B cell (primary cell): ENCODE results near the gene NES. TPM values are rescaled to one million over a fixed set of nuclear protein-coding genes. Genes with fewer than 3 reads are reported as not detected.

ENCODE experiments used
- ATAC-seq: fragments of 200-7000 bp; cut with Tn5 transposase; one replicate; pipeline ENCODE4 v1.10.0; 2021; ENCODE audit warnings: low read depth, mild to moderate bottlenecking, moderate number of reproducible peaks, moderate library complexity
- CTCF ChIA-PET: fragments of 350-600 bp; sonication (Branson Sonifier 250); formaldehyde crosslinking; loops from one replicate; lab custom pipeline; 2021; ENCODE audit warnings: antibody characterized with exemption, inconsistent platforms; lab: Charles Lee
- POLR2A ChIA-PET: fragments of 350-600 bp; sonication (Branson Sonifier 250); formaldehyde crosslinking; loops from one replicate; lab custom pipeline; 2021; ENCODE audit warnings: antibody characterized with exemption; lab: Charles Lee
- DNase-seq: peaks from one replicate; pipeline ENCODE4 v3.0.0; 2013
- H2AFZ ChIP-seq: 2 replicates; pipeline ENCODE4 v1.6.1; 2012; ENCODE audit warnings: mild to moderate bottlenecking, low read depth, low read length; ENCODE audit not compliant: insufficient read depth, poor library complexity, severe bottlenecking
- H3K27ac ChIP-seq, 2 donors: 1 replicate in 1 of 2; 2 replicates in 1 of 2; pipeline ENCODE4 v1.5.1; 2012 to 2013; ENCODE audit warnings: low read length in 2 of 2, mild to moderate bottlenecking in 2 of 2, moderate library complexity in 1 of 2
- H3K27me3 ChIP-seq, 4 experiments: fragments of 200-600 bp in 1 of 4; sonication (generic) in 1 of 4; replicated peaks in 1 of 4; 1 replicate in 2 of 4; 2 replicates in 2 of 4; pipeline versions ENCODE4 v1.6.1 to v1.7.0; 2013 to 2016; ENCODE audit warnings: low read length in 3 of 4, mild to moderate bottlenecking in 2 of 4, mixed read lengths in 1 of 4, moderate library complexity in 1 of 4; ENCODE audit not compliant: insufficient read depth in 4 of 4, control insufficient read depth in 3 of 4; ENCODE audit errors: control extremely low read depth in 1 of 4
- H3K36me3 ChIP-seq, 2 experiments: replicated peaks in 1 of 2; 1 replicate in 1 of 2; 2 replicates in 1 of 2; pipeline versions ENCODE4 v1.6.1 to v1.7.1; 2013; ENCODE audit warnings: low read length in 1 of 2; ENCODE audit not compliant: insufficient read depth in 2 of 2, control insufficient read depth in 1 of 2; ENCODE audit errors: control extremely low read depth in 1 of 2, extremely low read depth in 1 of 2
- H3K4me1 ChIP-seq, 2 donors: fragments of 200-600 bp in 1 of 2; sonication (generic) in 1 of 2; 1 replicate in 1 of 2; 2 replicates in 1 of 2; pipeline versions ENCODE4 v1.5.1 to v1.6.1; 2013 to 2017; ENCODE audit warnings: low read length in 2 of 2; ENCODE audit not compliant: control insufficient read depth in 2 of 2, insufficient read depth in 2 of 2
- H3K4me2 ChIP-seq: replicated peaks from 2 replicates; pipeline ENCODE3; 2012; ENCODE audit warnings: mild to moderate bottlenecking, low read depth, low read length; ENCODE audit not compliant: poor library complexity, severe bottlenecking
- H3K4me3 ChIP-seq, 5 experiments: fragments of 200-600 bp in 1 of 5; sonication (generic) in 1 of 5; 1 replicate in 3 of 5; 2 replicates in 2 of 5; pipeline versions ENCODE4 v1.5.1 to v1.7.0; 2011 to 2016; ENCODE audit warnings: low read length in 4 of 5, mild to moderate bottlenecking in 4 of 5, low read depth in 2 of 5, control low read depth in 1 of 5, moderate library complexity in 1 of 5; ENCODE audit not compliant: insufficient read depth in 1 of 5; ENCODE audit errors: control extremely low read depth in 1 of 5, extremely low read depth in 1 of 5
- H3K79me2 ChIP-seq: fragments of 200-600 bp; sonication (generic); one replicate; pipeline ENCODE4 v1.6.0; 2016; ENCODE audit warnings: low read length; ENCODE audit not compliant: control insufficient read depth, insufficient read depth
- H3K9ac ChIP-seq: fragments of 200-600 bp; sonication (generic); 2 replicates; pipeline ENCODE4 v1.6.1; 2017; ENCODE audit warnings: mild to moderate bottlenecking, low read length, moderate library complexity
- H3K9me3 ChIP-seq, 3 donors: one replicate each; pipeline versions ENCODE4 v1.6.1 to v1.7.1; 2013; ENCODE audit warnings: low read length in 2 of 3; ENCODE audit not compliant: control insufficient read depth in 2 of 3, insufficient read depth in 1 of 3; ENCODE audit errors: control extremely low read depth in 1 of 3
- H4K20me1 ChIP-seq: 2 replicates; pipeline ENCODE4 v1.6.0; 2012; ENCODE audit warnings: mild to moderate bottlenecking, low read length; ENCODE audit not compliant: insufficient read depth, control insufficient read depth, poor library complexity, severe bottlenecking
- H3K27ac Mint-ChIP-seq: one replicate; pipeline ENCODE4 v1.8.0; 2021; ENCODE audit warnings: mixed read lengths
- H3K27me3 Mint-ChIP-seq: one replicate; pipeline ENCODE4 v1.8.0; 2021; ENCODE audit warnings: mixed read lengths
- H3K4me1 Mint-ChIP-seq: one replicate; pipeline ENCODE4 v1.8.0; 2021; ENCODE audit warnings: mixed read lengths
- H3K4me3 Mint-ChIP-seq: one replicate; pipeline ENCODE4 v1.8.0; 2021; ENCODE audit warnings: mixed read lengths
- H3K9me3 Mint-ChIP-seq: one replicate; pipeline ENCODE4 v1.8.0; 2022; ENCODE audit warnings: mixed read lengths; ENCODE audit not compliant: insufficient read depth
- EZH2 ChIP-seq: IDR thresholded peaks from 2 replicates; pipeline ENCODE4 v1.6.1; 2012; ENCODE audit warnings: borderline replicate concordance, low read depth, mild to moderate bottlenecking, moderate library complexity, low read length; ENCODE audit not compliant: insufficient read depth, poor library complexity, severe bottlenecking
- WGBS: methylation state at CpG from one replicate; pipeline ENCODE4 v1.1.5; 2013; ENCODE audit warnings: missing lambda C conversion rate; ENCODE audit not compliant: insufficient coverage; 5-methylcytosine and 5-hydroxymethylcytosine counted together
- intact Hi-C: fragments of 100-400 bp; cut with micrococcal nuclease; formaldehyde crosslinking; loops from one replicate; pipeline ENCODE4 v1.10.0; 2022
- polyA plus RNA-seq: library from polyadenylated mRNA; depleted of rRNA; stranded (reverse); fragments of >200 nt; gene quantifications from 2 replicates; pipeline ENCODE4 v1.2.3, GENCODE V29; 2012
- total RNA-seq, 2 donors: library from RNA; stranded (reverse); fragments of 120-200 nt in 1 of 2; gene quantifications; 1 replicate in 1 of 2; 2 replicates in 1 of 2; pipeline versions ENCODE4 v1.2.3 to v1.2.4, GENCODE V29; 2013 to 2022
- TF ChIP-seq, protein P1 (sequence below): fragments of 200-600 bp; IDR thresholded peaks from one replicate; pipeline ENCODE4 v1.8.0; 2022; ENCODE audit warnings: antibody characterized with exemption, mild to moderate bottlenecking

Gene NES
- total and polyA plus RNA-seq, 2 donors (not counting 1 experiment from before 2014, with no cell fraction given) = 0.05 TPM; not detected in 1

DNA sequence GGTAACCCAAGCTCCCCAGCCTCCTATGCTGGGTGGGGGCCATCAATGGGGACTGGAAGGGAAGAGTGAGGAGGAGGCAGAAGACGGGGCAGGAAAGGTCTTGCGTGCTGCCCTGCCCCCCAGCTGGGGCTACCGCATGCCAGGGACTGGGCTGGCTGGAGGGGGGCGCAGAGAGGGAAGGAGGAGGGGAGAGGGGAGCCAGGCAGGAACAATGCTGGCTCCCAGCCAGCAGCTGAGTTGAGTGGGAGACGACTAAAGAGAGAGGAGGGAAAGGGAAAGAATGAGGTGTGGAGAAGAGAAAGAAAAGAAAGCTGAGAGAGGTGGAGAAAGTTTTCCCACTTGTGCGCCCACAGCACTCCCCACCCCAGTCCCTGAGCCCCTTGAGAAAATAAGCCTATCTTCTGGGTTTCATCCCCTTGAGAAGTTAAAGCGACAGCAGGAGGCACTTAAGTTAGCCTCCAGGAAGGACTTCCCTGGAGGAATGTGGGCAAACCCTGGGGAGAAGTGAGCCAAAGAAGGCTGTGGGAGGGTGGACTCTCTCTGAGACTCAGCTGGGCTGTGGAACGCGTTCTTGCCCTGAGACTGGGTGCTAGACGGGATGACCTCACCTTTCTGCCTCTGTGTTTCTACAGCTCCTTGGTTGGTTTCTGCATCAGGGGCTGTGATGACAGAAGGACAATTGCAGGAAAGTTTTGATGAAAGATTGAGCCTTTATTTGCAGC is 12.9 kb upstream of the NES start:
- Histone ChIP-seq H3K9ac (no peak overlapping the region), H2AFZ (no peak overlapping the region)

More for the DNA sequence above, 12.9 kb upstream of the NES start:
- H3K4me2 ChIP-seq = peak overlapping the region; percentile 37
- H3K27ac ChIP-seq = no peak overlapping the region
- no peaks in the 10 kb centered on the region for H3K79me2 ChIP-seq
- CTCF ChIA-PET = interaction anchor here (0.6 to 7.0 kb wide), 45 partner anchors 9 to 400 kb away, joined by 3 to 245 read pairs (median 5); partner anchors contain the start of genes CRABP2, HAPLN2, ISG20L2 and METTL25B
- Mint-ChIP-seq H3K27me3 (peaks cover 49% of the 10 kb centered on the region), H3K4me3 (no peak overlapping the region), H3K9me3 (no peaks in the 10 kb centered on the region), H3K27ac (no peak overlapping the region), H3K4me1 (peaks cover 16% of the 10 kb centered on the region)
- H3K4me1 ChIP-seq = peaks cover 11 to 21% of the 10 kb centered on the region in 2 donors
- POLR2A ChIA-PET = interaction anchor here (1.4 kb wide), 1 partner anchor 38 kb away, joined by 7 read pairs; the partner anchor contains the start of genes ISG20L2 and METTL25B
- peaks cover 0 to 3% (median 0%) of the 10 kb centered on the region in 3 donors for H3K9me3 ChIP-seq
- ATAC-seq = no peak
- H3K4me3 ChIP-seq = no peak overlapping the region
- 37% methylated on average over 9 of the region's 10 CpGs for WGBS
- no peak for DNase-seq
- TF ChIP-seq, protein P1, sequence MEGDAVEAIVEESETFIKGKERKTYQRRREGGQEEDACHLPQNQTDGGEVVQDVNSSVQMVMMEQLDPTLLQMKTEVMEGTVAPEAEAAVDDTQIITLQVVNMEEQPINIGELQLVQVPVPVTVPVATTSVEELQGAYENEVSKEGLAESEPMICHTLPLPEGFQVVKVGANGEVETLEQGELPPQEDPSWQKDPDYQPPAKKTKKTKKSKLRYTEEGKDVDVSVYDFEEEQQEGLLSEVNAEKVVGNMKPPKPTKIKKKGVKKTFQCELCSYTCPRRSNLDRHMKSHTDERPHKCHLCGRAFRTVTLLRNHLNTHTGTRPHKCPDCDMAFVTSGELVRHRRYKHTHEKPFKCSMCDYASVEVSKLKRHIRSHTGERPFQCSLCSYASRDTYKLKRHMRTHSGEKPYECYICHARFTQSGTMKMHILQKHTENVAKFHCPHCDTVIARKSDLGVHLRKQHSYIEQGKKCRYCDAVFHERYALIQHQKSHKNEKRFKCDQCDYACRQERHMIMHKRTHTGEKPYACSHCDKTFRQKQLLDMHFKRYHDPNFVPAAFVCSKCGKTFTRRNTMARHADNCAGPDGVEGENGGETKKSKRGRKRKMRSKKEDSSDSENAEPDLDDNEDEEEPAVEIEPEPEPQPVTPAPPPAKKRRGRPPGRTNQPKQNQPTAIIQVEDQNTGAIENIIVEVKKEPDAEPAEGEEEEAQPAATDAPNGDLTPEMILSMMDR = no peak
- no peak for TF ChIP-seq EZH2
- intact Hi-C loops = loop anchor here (1.0 to 5.0 kb wide), 4 partner anchors 16 to 77 kb away; partner anchors contain the start of gene PRCC
- H3K36me3 ChIP-seq = no peaks in the 10 kb centered on the region
- H4K20me1 ChIP-seq = no peaks in the 10 kb centered on the region
- H3K27me3 ChIP-seq = peaks cover 0 to 64% (median 33%) of the 10 kb centered on the region in 4 experiments
